ENCODE measurements around the gene MSH5.
"Not testable (repeated sequence)": the region's sequence is repeated elsewhere in the genome, so short reads cannot be mapped to it uniquely, and the experiment has no call there.

- not testable (repeated sequence) for TF ChIP-seq CTCF (conservative IDR thresholded peaks at IDR 0.05; ENCODE audit: low read depth in 2 of 2); ZNF462 (CRISPR knock-in tag; IDR thresholded peaks at IDR 0.05)
Measured at GRCh38 chr6:31808599-31808998, 68.8 kb downstream of the MSH5 start.
